Activated naive CD8-positive, alpha-beta T cell treated with anti-CD3 and anti-CD28 coated beads, Interleukin-2, amount 50 U/mL, for 16 hours (primary cell): ENCODE results near the gene SPDEF.

Experiments used
- DNase-seq: peaks from one replicate; pipeline ENCODE4 v3.0.0-alpha.2; 2020; ENCODE audit warnings: low read depth, low spot score

The SPDEF gene

GRCh38 chr6:34563513-34563870 is 7.4 kb upstream of the SPDEF start:
- DNase-seq = no peak

DNA sequence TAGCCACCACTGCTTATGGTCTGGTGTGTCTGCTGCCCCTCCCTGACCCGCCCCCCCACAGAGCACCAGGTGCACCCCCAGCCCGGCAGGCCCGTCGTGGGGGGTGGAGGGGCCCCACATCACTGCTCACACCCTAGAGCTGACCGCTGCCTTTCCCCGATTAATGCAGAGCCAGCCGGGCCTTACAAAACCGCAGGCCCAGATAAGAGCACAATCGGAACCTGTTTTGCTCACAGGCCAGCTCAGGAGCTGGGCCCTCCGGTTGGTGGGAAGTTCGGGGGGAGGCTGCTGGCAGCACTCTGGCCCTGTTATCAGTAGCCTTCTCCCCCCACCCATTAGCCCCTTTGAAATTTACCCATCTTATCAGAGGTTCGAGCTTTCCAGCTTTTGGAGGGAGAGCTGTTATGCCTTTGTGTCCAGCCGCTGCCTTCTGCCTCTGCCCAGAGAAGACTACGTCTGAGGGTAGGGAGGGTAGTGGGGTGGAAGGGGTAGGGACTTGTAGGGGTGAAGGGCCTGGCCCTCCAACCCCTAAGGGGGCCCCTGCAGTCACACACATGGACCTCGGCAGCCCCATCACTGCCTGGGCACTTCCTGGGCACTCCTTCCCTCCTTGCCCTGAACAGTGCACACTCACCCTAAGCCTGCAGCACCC is 6.9 kb upstream of the SPDEF start:
- DNase-seq = no peak

- no peak for DNase-seq
These were observed 6.2 kb upstream of the SPDEF start for GRCh38 chr6:34562350-34562749.

DNA sequence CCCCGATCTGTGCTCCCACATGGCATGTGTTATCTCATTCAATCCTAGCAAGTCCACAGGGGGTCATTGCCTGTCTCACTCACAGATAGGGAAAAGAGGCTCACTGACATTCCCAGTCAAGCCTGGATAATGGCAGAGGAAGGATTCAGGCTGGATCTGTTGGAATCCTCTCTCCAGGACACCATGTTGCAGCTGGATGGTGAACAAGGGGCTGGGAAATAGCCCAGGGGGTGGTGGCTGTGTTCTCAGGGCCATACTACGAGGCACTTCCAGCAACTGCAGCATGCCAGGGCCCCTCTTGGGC is 5.0 kb upstream of the SPDEF start:
- no peak for DNase-seq

DNA sequence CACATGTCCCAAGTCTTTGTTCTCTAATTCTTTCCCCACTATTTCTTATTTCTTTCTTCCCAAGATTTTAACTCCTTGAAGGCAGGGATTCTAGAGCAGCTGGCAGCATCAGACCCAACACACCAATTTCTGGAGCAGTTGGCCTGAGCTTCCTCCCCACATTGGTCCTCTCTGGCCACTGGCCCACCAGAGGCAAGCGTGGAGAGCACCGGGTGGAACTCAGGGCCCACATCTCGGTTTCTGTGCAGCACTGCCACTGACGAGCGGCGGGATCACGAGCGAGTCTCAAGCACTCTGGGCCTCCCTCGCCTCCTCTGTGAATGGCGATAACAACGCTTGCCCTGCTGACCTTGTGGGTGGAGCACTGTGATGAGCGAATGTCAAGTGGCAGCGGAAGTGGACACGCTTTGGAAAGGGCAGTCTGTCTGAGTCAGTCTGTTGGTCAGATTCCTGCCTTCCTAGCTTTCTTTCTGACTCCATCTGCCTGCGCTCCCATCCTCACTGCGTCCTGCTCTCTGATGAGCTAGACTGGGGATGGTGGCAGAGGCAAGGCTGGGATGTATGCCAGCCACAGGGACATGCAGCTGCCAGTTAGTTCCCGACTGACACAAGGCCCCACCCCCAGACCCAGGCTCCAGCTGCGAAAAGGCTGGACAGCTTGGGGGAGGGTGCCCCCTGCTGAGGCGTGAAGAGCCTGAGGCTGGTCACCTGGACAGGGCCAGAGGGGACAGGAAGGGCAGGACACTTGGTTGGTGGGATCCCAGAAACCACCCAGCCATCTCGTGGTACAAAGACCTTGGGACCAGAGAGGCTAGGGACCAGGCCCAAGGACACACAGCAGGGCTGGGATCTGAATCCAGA is 4.5 kb upstream of the SPDEF start:
- no peak for DNase-seq

DNA sequence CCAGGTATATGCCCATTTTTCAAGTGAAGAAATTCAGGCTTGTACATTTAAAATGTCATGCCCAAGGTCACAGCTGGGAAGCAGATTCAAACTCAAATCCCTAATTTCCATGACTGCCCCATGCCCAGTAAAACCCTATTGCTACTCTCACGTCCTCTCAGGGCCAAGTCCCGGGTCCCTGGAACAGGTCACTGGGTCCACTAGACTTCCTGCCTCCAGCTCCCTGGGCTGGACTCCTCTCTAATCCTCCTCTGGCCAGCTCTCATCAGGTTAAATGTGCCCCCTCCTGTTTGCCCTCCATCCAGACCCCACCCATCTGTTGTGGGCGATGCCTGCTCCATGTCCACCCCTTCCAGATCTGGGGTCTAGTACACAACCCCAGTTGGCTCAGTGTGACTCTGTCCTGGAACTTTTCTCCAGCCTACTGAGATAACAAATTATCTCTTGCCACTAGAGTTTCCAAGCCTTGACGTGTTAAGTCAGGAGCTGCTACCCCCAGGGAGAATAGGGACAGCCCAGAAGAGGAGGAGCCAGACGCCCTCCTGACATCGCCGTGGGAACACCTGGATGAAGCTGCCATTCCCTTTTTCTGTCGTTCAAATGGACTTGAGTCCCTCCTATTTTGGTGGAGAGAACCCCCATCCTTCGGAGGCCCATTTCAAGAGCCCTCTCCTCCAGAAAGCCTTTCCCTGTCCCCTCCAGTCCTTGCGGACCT is 3.7 kb upstream of the SPDEF start:
- DNase-seq = no peak

DNA sequence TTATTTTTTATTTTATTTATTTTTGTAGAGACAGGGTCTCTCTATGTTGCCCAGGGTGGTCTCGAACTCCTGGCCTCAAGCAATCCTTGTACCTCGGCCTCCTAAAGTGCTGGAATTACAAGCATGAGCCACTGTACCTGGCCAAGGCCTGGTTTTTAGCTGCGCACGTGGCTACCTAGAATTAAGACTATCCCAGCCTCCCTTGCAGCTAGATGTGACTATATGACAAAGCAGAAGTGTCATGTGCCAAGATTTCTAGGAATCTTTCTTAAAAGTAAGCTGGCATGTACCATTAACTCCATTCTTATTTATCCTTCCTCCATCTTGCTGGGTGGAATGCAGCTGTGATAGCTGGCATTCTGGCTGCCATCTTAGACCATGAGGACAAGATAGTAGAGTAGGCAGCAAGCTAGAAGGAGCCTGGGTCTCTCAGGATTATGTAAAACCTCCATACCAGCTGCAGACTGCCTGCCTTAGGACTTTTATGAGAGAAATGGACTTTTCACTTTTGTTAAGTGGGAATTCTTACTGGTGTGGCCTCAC is 2.1 kb upstream of the SPDEF start:
- no peak for DNase-seq

DNA sequence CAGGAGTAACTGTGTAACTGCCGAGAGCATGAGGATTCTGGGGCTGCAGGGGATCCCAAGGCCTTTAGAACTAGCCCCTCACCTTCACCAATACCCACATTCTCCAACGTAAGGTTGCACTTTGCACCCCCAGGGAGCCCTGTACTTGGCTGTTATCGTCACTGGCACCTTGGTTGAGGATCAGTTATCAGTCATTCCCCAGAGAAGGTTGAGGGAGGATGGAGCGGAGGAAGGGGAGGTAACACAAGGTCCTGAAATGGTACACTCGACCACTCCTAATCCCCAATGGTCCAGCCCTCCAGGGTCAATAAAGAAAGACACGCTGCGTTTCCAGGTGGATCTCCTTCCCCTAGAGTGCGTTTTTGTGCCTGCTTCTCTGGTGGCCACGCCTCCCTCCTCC is 1.1 kb upstream of the SPDEF start:
- no peak for DNase-seq

- DNase-seq = no peak
These were observed 364 bp upstream of the SPDEF start for GRCh38 chr6:34556493-34556892.

DNA sequence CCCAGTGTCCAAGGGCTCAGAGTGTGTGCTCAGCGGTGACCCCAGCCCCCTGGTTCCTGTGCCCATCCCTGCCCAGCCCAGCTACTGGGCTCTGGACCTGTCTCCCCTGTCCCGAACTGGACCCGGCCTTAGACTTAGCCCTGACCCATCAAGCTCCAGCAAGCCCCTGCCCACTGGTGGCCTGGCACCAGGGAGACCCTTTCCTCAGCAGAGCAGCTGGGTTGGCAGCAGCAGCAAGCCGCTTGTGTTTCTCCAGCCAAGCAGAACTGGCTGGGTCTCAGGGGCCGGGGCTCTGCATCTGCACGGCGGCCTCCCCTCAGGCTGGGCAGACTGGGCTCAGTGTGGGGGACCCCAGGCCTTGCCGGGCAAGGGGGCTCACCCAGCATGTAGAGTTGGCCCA is 801 bp downstream of the SPDEF start:
- no peak for DNase-seq

DNA sequence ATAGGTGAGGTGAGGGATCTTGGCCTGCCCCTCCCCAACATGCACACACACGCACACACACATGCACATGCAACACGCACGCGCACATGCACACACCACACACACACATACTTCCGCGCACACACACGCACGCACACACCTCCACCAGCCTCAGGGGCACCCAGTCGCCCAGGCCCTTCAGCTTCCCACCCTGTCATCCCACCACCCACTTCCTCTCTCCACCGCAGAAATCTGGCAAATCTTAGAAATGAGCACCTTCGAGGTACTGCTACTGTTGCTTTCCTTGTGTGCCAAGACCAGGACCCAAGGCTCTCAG is 1.2 kb downstream of the SPDEF start:
- DNase-seq = no peak

DNA sequence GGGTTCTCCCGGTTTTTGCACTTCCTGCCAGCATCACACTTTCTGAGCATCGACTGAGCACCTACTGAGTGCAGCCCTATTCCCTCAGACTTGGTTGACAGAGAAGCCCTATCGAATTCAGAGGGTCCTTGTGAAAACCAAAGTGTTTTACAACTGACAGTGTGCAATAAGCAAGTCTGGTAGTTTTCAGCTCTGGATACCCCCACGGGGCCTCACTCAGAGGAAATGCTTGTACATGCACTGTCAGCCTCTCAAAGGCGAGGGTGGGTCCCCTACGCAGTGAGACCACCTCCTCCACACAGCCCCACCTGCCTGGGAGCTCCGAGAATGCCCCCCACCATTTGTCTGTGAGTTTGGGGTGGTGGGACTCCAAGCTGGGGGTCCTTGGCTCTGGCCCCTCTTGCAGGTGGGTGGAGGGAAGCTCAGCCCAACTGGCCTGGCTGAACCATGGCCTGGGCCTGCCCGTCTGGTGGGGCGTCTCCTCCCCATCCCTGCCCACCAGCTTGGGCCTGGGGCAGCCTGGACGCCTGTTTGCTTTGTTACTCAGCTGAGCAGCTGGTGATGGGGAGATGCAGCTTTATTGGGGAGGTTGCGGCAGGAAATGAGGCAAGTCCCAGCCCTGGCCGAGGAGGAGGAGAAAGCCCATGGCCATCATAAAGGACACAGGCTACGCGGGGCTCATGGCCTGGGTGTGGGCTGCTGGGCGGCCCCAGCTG is 1.7 kb downstream of the SPDEF start:
- DNase-seq = no peak

- DNase-seq = no peak
These were observed 2.4 kb downstream of the SPDEF start for GRCh38 chr6:34553750-34554149.

GRCh38 chr6:34553146-34553545 is 3.0 kb downstream of the SPDEF start:
- no peak for DNase-seq

- no peak for DNase-seq
These were observed 3.5 kb downstream of the SPDEF start for GRCh38 chr6:34552620-34553019.

- DNase-seq = no peak
These were observed 4.4 kb downstream of the SPDEF start for GRCh38 chr6:34551720-34552119.

GRCh38 chr6:34549804-34550202 is 6.3 kb downstream of the SPDEF start:
- DNase-seq = no peak

DNA sequence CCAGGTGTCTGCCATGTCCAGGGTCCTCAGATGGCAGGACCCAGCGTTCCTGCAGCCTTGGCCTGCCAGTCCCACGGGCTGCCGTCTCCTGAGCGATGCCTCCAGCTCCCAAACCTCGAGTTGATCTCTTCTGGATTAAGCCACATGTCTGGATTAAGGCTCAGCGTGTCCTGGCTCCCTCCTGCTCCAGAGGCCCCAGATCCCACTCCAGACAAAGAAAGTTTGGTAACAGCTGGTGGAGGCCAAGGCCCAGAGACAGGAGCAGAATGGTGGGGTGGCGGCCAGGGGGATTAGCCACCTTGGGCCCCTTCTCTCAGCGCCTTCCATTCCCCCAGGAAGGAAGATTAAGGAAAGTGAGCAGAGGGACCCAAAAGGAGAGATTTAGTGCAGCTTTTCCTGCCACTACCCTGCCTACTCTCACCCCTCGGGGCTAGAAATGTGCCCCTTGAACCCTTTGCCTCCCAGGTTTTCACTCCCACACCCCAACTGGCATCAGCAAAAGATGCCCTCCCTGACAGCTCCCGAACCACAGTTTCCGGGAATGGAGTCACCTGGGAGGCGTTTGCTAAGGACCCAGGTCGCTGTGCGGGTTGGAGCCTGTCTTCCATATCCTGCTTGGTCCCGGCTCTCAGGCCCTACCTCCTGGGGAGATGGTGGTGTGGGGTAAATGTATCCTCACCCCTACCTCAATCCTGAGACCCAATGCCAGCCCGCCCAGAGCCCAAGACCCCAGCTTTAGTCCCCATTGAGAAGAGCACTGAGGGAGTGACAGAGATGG is 6.9 kb downstream of the SPDEF start:
- no peak for DNase-seq

DNA sequence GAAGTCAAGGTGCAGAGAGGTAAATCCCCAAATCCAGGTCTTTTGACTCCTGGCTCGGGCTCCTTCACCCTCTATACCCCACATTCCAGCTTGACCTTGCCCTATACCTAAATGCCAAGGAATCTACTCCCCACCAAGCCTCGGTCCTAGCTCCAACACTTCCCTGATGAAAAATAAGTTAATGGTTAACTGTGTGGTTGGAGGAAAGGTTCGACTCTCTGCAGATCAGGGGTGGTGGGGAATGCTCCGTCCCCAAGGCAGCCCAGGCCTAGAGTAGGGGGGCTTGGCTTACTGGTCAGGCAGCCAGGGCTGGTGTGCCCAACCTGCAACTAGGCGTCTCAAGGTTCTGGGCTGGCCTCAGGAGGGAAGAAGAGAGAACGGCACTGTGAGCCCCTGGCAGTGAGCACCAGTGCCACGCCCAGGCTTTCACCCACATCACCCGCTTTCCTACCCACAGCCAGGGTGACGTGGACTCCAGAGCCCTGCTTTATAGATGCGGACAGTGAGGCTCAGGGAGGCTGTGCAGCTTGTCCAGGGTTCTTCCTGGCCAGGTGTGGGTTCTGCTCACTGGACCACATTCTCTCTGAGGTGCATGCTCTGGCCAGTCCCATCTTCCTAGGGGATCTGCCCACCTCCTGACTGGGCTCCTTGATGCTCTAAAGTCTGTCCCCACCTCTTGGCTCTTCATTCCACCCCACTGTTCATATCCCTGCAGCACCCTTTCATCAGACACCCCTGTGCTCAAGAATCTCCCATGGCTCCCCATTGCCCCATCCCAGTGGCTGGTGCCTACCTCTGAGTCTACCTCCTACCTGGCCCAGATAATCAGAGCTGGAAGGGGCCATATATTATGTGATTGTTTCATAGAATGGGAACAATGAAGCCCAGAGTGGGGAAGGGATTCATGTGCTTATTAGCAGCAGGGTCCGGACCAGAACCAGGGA is 8.2 kb downstream of the SPDEF start:
- no peak for DNase-seq
